K562 (cell line): Measurements from ENCODE around the gene TMEM89. TPM values are rescaled to one million over a fixed set of nuclear protein-coding genes. Genes with fewer than 3 reads are reported as not detected.

Experiments used
- ATAC-seq: fragments of 200-7000 bp; cut with Tn5 transposase; 3 replicates; pipeline ENCODE4 v1.9.1; 2020; ENCODE audit warnings: moderate library complexity
- BruUV-seq: library from RNA; stranded (reverse); fragments of 400-500 nt; replicated peaks from 2 replicates; lab custom pipeline; 2021; lab: Mats Ljungman, UMichigan
- CTCF ChIA-PET: fragments of 300-600 bp; formaldehyde crosslinking; extraction: SDS; loops from one replicate; lab custom pipeline; 2021; ENCODE audit warnings: low intra/inter-chr PET ratio; lab: Yijun Ruan, JAX
- POLR2A ChIA-PET: fragments of 300-600, 350-650 bp; sonication (Branson Sonifier 250); formaldehyde crosslinking; extraction: SDS; loops from one replicate; lab custom pipeline; 2021; ENCODE audit warnings: antibody characterized with exemption, inconsistent platforms; lab: Yijun Ruan, JAX
- DNase-seq, 4 experiments: peaks; one replicate each; pipeline versions ENCODE4 v3.0.0 to v3.0.0-alpha.2; 2011 to 2018; ENCODE audit warnings: low spot score in 3 of 4, mixed read lengths in 3 of 4; ENCODE audit errors: extremely low read depth in 1 of 4
- FAIRE-seq: peaks from 2 replicates; lab custom pipeline; 2011; peaks lifted over from hg19 to GRCh38; lab: Jason Lieb, UNC
- H2AFZ ChIP-seq: 2 replicates; pipeline ENCODE4 v1.6.0; 2011; ENCODE audit warnings: low read depth, low read length, control low read depth, inconsistent platforms
- H3K27ac ChIP-seq: fragments of 200-600 bp; 3 replicates; pipeline ENCODE4 v1.8.0; 2011; ENCODE audit warnings: low read depth, mild to moderate bottlenecking, control low read depth, inconsistent platforms, low read length, moderate library complexity, mixed read lengths; ENCODE audit errors: extremely low read depth
- H3K27me3 ChIP-seq, 2 experiments: fragments of 300-600 bp in 1 of 2; 2 replicates in 1 of 2; 3 replicates in 1 of 2; pipeline versions ENCODE4 v1.6.0 to v1.8.0; 2011; ENCODE audit warnings: inconsistent platforms in 2 of 2, low read length in 2 of 2, mild to moderate bottlenecking in 1 of 2, mixed read lengths in 1 of 2, moderate library complexity in 1 of 2; ENCODE audit not compliant: control insufficient read depth in 2 of 2, insufficient read depth in 2 of 2
- H3K36me3 ChIP-seq: fragments of 300-600 bp; 3 replicates; pipeline ENCODE4 v1.8.0; 2011; ENCODE audit warnings: mild to moderate bottlenecking, low read length, inconsistent platforms; ENCODE audit not compliant: control insufficient read depth, insufficient read depth
- H3K4me1 ChIP-seq, 2 experiments: fragments of 200-600 bp in 1 of 2; replicated peaks in 1 of 2; 2 replicates in 1 of 2; 3 replicates in 1 of 2; pipeline versions ENCODE4 v1.5.1 to v1.8.0; 2011; ENCODE audit warnings: inconsistent platforms in 2 of 2, low read length in 2 of 2, mild to moderate bottlenecking in 1 of 2, mixed read lengths in 1 of 2, moderate library complexity in 1 of 2; ENCODE audit not compliant: control insufficient read depth in 2 of 2, insufficient read depth in 2 of 2
- H3K4me2 ChIP-seq: 2 replicates; pipeline ENCODE4 v1.6.1; 2011; ENCODE audit warnings: low read length, control low read depth, inconsistent platforms, mixed read lengths; ENCODE audit not compliant: insufficient read depth
- H3K4me3 ChIP-seq: fragments of 200-600 bp; sonication (generic), shearing (Covaris generic); 2 replicates; pipeline ENCODE4 v1.5.1; 2016; ENCODE audit warnings: control low read depth, inconsistent platforms
- H3K79me2 ChIP-seq: fragments of 200-600 bp; 3 replicates; pipeline ENCODE4 v1.8.0; 2011; ENCODE audit warnings: low read length, inconsistent platforms; ENCODE audit not compliant: control insufficient read depth, insufficient read depth
- H3K9ac ChIP-seq, 2 experiments: 2 replicates each; pipeline versions ENCODE4 v1.6.0 to v1.6.1; 2011; ENCODE audit warnings: low read depth in 2 of 2, low read length in 2 of 2, control low read depth in 1 of 2, inconsistent platforms in 1 of 2, mild to moderate bottlenecking in 1 of 2, mixed read lengths in 1 of 2; ENCODE audit not compliant: insufficient read depth in 1 of 2
- H3K9me1 ChIP-seq: one replicate; pipeline ENCODE4 v1.6.0; 2011; ENCODE audit warnings: inconsistent platforms, mild to moderate bottlenecking, low read length, moderate library complexity; ENCODE audit not compliant: control insufficient read depth, insufficient read depth
- H3K9me3 ChIP-seq: replicated peaks from 2 replicates; pipeline ENCODE4 v1.5.1; 2011; ENCODE audit warnings: low read depth, low read length, inconsistent platforms; ENCODE audit not compliant: control insufficient read depth, insufficient read depth
- H4K20me1 ChIP-seq: replicated peaks from 2 replicates; pipeline ENCODE4 v1.6.1; 2011; ENCODE audit warnings: low read length, inconsistent platforms, mixed read lengths; ENCODE audit not compliant: control insufficient read depth, insufficient read depth
- CGGBP1 ChIP-seq: fragments of 250-450 bp; sonication (Bioruptor Pico); IDR thresholded peaks from 2 replicates; pipeline ENCODE4 v1.9.0; 2021; ENCODE audit warnings: mild to moderate bottlenecking
- EP400 ChIP-seq: fragments of 450-650 bp; IDR thresholded peaks from 2 replicates; pipeline ENCODE4 v1.6.1; 2017; ENCODE audit warnings: antibody characterized with exemption, mild to moderate bottlenecking, moderate library complexity
- HMGN3 ChIP-seq: IDR thresholded peaks from 2 replicates; pipeline ENCODE4 v1.6.1; 2011; ENCODE audit warnings: borderline replicate concordance, low read depth, mild to moderate bottlenecking, mixed read lengths, low read length; ENCODE audit not compliant: insufficient read length; ENCODE audit errors: extremely low read depth
- ILK ChIP-seq: fragments of 450-650 bp; IDR thresholded peaks from 2 replicates; pipeline ENCODE4 v1.6.1; 2016; ENCODE audit warnings: missing genetic modification characterization, low read depth, mild to moderate bottlenecking, missing compliant biosample characterization, moderate library complexity, borderline replicate concordance
- PBX2 ChIP-seq, 2 experiments: IDR thresholded peaks in 1 of 2; conservative IDR thresholded peaks in 1 of 2; 2 replicates each; pipeline ENCODE4 v1.6.1; 2016; ENCODE audit warnings: low read depth in 2 of 2, mild to moderate bottlenecking in 1 of 2, missing compliant biosample characterization in 1 of 2, missing genetic modification characterization in 1 of 2, moderate library complexity in 1 of 2
- RBFOX2 ChIP-seq: fragments of 200-400 bp; formaldehyde crosslinking; IDR thresholded peaks from 2 replicates; pipeline ENCODE4 v1.6.1; 2017; ENCODE audit warnings: low read depth, mild to moderate bottlenecking, low read length, moderate library complexity
- U2AF1 ChIP-seq: fragments of 200-400 bp; formaldehyde crosslinking; optimal IDR thresholded peaks from 2 replicates; pipeline ENCODE3; 2017; ENCODE audit warnings: mild to moderate bottlenecking, low read depth, low read length, moderate library complexity
- WGBS: fragments of 100-300 bp; shearing (Covaris generic); methylation state at CpG from one replicate; pipeline ENCODE4 v1.1.6; 2016; ENCODE audit warnings: low coverage, mixed read lengths; ENCODE audit not compliant: insufficient coverage; ENCODE audit errors: missing lambda C conversion rate; 5-methylcytosine and 5-hydroxymethylcytosine counted together
- in situ Hi-C: fragments of 300-500 bp; cut with MboI; formaldehyde crosslinking; loops from 4 replicates; pipeline ENCODE4 v1.15.0; 2018; ENCODE audit warnings: inconsistent platforms, mixed read lengths
- intact Hi-C: fragments of 100-400 bp; cut with micrococcal nuclease; formaldehyde crosslinking; loops from 2 replicates; pipeline ENCODE4 v1.14.2; 2022
- polyA plus RNA-seq, 8 experiments: library from polyadenylated mRNA; depleted of rRNA in 4 of 8; stranded (reverse) in 5 of 8; unstranded in 3 of 8; fragments of >200 nt; fragmentation: Nextera tagmentation in 2 of 8; fragmentation: Illumina TruSeq in 1 of 8; extraction: Ambion mirVana in 2 of 8; extraction: Trizol in 1 of 8; gene quantifications; 2 replicates each; pipeline versions ENCODE4 v1.2.1 to v1.2.3, GENCODE V29; 2011 to 2014; ENCODE audit warnings: inconsistent platforms in 1 of 8, missing spikeins in 1 of 8
- total RNA-seq, 7 experiments: library from RNA; depleted of rRNA in 6 of 7; stranded (reverse); fragments of >200 nt in 6 of 7; fragmentation: Illumina TruSeq in 2 of 7; extraction: Trizol in 2 of 7; gene quantifications; 2 replicates each; pipeline versions ENCODE4 v1.2.1 to v1.2.3, GENCODE V29; 2011 to 2021; ENCODE audit warnings: low replicate concordance in 1 of 7
- TF ChIP-seq, protein P1 (sequence below): sonication (generic); formaldehyde crosslinking; IDR thresholded peaks from 2 replicates; pipeline ENCODE4 v1.8.0; 2023; ENCODE audit warnings: missing genetic modification reagents, mild to moderate bottlenecking, borderline replicate concordance

TMEM89 gene
- total and polyA plus RNA-seq, 9 of the 15 experiments (the other 6 are each of a cell fraction or from before 2014, with no cell fraction given): not detected

- TF ChIP-seq U2AF1: no peak
- no peak for TF ChIP-seq CGGBP1
- TF ChIP-seq ILK (tag): no peak
Measured at GRCh38 chr3:48636149-48636655, 14.6 kb upstream of the TMEM89 start (continued).

DNA sequence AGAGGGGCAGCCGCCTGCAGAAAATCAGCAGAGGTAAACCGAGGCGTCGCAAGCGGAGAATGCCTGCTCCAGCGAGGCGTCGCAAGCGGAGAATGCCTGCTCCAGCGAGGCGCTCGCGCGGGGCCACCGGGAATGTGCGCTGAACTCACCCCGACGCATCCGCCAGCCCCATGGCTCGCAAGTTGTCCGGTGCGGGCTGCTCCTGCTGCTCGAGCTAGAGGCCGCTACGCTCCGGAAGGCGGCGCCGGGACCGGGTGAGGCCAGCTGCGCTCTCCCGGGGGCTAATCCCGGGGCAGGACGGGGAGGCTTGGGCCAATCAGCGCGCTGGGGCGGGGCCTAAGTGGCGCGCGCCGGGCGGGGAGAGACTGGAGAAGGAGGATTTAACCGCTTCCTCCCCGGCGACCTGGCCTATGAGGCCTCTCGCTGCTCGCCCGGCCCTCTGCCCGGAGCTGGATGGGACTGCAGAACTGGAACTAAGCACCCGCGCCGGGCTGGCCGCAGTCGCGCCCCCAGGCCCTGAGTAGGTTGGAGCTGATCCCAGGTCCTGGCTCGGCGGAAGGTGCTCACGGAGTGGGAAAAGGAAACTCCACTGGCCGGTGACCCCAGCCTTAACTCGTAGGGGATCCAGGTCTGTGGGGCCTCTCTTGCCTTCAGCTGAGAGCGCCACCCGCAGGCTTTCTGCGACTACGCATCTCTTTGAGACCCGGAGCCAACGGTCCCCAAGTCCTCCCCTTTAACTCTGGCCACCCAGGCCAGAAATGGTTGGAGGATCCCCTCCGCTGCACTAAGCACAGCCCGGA lies 13.9 kb upstream of the TMEM89 start, which contains the start of gene SLC26A6:
Gene SLC26A6, minus strand, starts transcription at position 240 of the 800 bp plus-strand sequence. Its CDS starts 68 bp downstream, at position 172.
- H3K9me3 ChIP-seq: no peaks in the 10 kb centered on the region
- H3K9me1 ChIP-seq: peaks cover 4% of the 10 kb centered on the region
- peak; percentile 96 to 99 (median 96) for DNase-seq
- peak within 1 kb of the TSS; percentile 91 for H3K4me3 ChIP-seq
- ChIA-PET POLR2A (interaction anchor here (0.6 to 3.0 kb wide), 9 partner anchors 11 to 342 kb away, joined by 3 to 23 read pairs (median 5); no protein-coding TSS in a partner anchor), CTCF (interaction anchor here (0.7 kb wide), 1 partner anchor 50 kb away, joined by 3 read pairs; no protein-coding TSS in a partner anchor)
- H3K27me3 ChIP-seq: no peaks in the 10 kb centered on the region
- H3K4me1 ChIP-seq: peaks cover 6 to 44% of the 10 kb centered on the region in 2 experiments; a peak in 4 of 5 replicates
- H2AFZ ChIP-seq: peak within 1 kb of the TSS; percentile 88
- ATAC-seq: peak; percentile 98
- peak within 1 kb of the TSS; percentile 80 to 95 for H3K9ac ChIP-seq
- in situ Hi-C loops (no loop called here), intact Hi-C loops (loop anchor here (5.0 kb wide), 1 partner anchor 78 kb away; the partner anchor contains the start of gene PFKFB4)
- H3K27ac ChIP-seq: peak within 1 kb of the TSS; percentile 65
- peak within 1 kb of the TSS; percentile 81 for H3K4me2 ChIP-seq
- peaks cover 31% of the 10 kb centered on the region; the same call in 1 of the 3 replicates for H3K36me3 ChIP-seq
- under 1% methylated on average over 16 of the region's 68 CpGs for WGBS
- TSS peak; percentile 86 for BruUV-seq
- peaks cover 11% of the 10 kb centered on the region for H3K79me2 ChIP-seq
- peak; percentile 80 for FAIRE-seq
- no peaks in the 10 kb centered on the region for H4K20me1 ChIP-seq
- TF ChIP-seq RBFOX2: peak; percentile 90
- no peak for TF ChIP-seq PBX2 (CRISPR knock-in tag; IDR thresholded peaks at IDR 0.05; ENCODE audit: low read depth)
- no peak for TF ChIP-seq PBX2 (tag; conservative IDR thresholded peaks at IDR 0.05; ENCODE audit: low read depth)
- peak; percentile 72 for TF ChIP-seq HMGN3
- TF ChIP-seq, protein P1, sequence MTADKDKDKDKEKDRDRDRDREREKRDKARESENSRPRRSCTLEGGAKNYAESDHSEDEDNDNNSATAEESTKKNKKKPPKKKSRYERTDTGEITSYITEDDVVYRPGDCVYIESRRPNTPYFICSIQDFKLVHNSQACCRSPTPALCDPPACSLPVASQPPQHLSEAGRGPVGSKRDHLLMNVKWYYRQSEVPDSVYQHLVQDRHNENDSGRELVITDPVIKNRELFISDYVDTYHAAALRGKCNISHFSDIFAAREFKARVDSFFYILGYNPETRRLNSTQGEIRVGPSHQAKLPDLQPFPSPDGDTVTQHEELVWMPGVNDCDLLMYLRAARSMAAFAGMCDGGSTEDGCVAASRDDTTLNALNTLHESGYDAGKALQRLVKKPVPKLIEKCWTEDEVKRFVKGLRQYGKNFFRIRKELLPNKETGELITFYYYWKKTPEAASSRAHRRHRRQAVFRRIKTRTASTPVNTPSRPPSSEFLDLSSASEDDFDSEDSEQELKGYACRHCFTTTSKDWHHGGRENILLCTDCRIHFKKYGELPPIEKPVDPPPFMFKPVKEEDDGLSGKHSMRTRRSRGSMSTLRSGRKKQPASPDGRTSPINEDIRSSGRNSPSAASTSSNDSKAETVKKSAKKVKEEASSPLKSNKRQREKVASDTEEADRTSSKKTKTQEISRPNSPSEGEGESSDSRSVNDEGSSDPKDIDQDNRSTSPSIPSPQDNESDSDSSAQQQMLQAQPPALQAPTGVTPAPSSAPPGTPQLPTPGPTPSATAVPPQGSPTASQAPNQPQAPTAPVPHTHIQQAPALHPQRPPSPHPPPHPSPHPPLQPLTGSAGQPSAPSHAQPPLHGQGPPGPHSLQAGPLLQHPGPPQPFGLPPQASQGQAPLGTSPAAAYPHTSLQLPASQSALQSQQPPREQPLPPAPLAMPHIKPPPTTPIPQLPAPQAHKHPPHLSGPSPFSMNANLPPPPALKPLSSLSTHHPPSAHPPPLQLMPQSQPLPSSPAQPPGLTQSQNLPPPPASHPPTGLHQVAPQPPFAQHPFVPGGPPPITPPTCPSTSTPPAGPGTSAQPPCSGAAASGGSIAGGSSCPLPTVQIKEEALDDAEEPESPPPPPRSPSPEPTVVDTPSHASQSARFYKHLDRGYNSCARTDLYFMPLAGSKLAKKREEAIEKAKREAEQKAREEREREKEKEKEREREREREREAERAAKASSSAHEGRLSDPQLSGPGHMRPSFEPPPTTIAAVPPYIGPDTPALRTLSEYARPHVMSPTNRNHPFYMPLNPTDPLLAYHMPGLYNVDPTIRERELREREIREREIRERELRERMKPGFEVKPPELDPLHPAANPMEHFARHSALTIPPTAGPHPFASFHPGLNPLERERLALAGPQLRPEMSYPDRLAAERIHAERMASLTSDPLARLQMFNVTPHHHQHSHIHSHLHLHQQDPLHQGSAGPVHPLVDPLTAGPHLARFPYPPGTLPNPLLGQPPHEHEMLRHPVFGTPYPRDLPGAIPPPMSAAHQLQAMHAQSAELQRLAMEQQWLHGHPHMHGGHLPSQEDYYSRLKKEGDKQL (CRISPR knock-in tag): peak; percentile 82; the same call in 1 of the 2 replicates
- TF ChIP-seq EP400: peak; percentile 58
